ENCODE measurements around the gene YPEL1.

YPEL1 gene

DNA sequence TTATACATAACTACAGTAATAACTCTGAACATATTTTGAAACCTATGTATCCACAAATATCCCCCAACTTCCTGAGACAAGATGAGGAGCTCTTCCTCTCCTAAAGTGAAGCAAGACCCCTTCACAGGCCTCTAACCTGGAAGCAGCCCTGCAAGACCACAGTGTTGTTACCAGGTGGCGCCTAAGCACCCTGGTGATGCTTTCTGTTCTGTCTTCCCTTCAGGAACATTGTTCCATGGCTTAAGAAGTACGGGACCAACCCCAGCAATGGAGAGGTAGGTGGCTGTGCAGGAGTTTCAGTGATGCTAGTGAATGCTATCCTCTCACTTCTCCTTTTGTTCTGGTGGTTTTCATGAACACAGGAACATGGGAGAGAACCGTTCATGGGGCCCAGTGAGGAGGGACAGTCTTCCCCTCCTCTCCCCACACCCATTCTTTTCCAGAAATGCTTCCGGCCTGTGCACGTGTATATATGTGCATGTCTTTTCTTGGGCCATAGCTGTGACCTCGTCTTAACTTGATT lies 63.4 kb downstream of the YPEL1 start:
- Histone ChIP-seq H3K4me1 (no peaks in the 10 kb centered on the region), H2AFZ (no peak overlapping the region), H3K4me2 (ENCODE audit: low read length) (no peak overlapping the region), H3K79me2 (peaks cover 2% of the 10 kb centered on the region), H3K4me3 (ENCODE audit: low read depth, low read length) (no peak overlapping the region), H3K27me3 (ENCODE audit: control insufficient read depth, insufficient read depth, low read length) (no peaks in the 10 kb centered on the region), H3K9ac (no peak overlapping the region), H3K36me3 (ENCODE audit: control insufficient read depth, insufficient read depth, low read length) (no peaks in the 10 kb centered on the region), H3K9me3 (ENCODE audit: control insufficient read depth, low read length) (no peaks in the 10 kb centered on the region), H3K27ac (no peak overlapping the region)
- TF ChIP-seq, protein P1, sequence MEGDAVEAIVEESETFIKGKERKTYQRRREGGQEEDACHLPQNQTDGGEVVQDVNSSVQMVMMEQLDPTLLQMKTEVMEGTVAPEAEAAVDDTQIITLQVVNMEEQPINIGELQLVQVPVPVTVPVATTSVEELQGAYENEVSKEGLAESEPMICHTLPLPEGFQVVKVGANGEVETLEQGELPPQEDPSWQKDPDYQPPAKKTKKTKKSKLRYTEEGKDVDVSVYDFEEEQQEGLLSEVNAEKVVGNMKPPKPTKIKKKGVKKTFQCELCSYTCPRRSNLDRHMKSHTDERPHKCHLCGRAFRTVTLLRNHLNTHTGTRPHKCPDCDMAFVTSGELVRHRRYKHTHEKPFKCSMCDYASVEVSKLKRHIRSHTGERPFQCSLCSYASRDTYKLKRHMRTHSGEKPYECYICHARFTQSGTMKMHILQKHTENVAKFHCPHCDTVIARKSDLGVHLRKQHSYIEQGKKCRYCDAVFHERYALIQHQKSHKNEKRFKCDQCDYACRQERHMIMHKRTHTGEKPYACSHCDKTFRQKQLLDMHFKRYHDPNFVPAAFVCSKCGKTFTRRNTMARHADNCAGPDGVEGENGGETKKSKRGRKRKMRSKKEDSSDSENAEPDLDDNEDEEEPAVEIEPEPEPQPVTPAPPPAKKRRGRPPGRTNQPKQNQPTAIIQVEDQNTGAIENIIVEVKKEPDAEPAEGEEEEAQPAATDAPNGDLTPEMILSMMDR (IDR thresholded peaks at IDR 0.05) = no peak

DNA sequence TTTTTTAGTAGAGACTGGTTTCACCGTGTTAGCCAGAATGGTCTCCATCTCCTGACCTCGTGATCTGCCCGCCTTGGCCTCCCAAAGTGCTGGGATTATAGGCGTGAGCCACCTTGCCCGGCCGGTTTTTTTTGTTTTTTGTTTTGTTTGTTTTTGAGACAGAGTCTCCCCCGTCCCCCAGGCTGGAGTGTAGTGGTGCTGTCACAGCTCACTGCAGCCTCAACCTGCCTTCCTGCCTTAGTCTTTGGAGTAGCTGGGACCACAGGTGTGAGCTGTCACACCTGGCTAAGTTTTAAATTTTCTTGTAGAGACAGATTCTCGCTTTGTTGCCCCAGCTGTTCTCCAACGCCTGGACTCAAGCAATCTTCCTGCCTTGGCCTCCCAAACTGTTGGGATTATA lies 66.6 kb downstream of the YPEL1 start:
- peaks cover 3% of the 10 kb centered on the region for H3K79me2 ChIP-seq
- H2AFZ ChIP-seq = no peak overlapping the region
- H3K9ac ChIP-seq = no peak overlapping the region
- TF ChIP-seq, protein P1 (IDR thresholded peaks at IDR 0.05) = no peak
- no peak overlapping the region for H3K4me2 ChIP-seq (ENCODE audit: low read length)
- H3K4me3 ChIP-seq (ENCODE audit: low read depth, low read length) = no peak overlapping the region
- no peaks in the 10 kb centered on the region for H3K9me3 ChIP-seq (ENCODE audit: control insufficient read depth, low read length)
- H3K27ac ChIP-seq = no peak overlapping the region
- no peaks in the 10 kb centered on the region for H3K4me1 ChIP-seq
- H3K27me3 ChIP-seq (ENCODE audit: control insufficient read depth, insufficient read depth, low read length) = no peaks in the 10 kb centered on the region
- no peaks in the 10 kb centered on the region for H3K36me3 ChIP-seq (ENCODE audit: control insufficient read depth, insufficient read depth, low read length)

DNA sequence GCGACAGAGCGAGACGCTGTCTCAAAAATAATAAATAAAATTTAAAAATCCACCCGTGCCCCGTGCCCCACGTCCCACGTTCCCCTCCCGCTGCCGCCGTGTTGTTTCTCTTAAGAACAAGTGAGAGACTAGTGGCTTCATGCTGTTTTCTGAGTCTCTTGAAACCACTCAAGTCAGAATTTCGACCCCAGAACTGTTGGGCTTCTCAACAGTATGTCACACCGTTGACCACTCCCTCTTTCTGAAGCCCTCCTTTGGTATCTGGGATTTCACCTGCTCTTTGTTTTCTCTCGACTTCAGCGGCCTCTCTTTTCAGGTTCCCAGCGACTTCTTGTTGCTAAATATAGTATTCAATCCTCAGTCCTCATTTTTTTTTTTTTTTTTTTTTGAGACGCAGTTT lies 68.8 kb downstream of the YPEL1 start:
- Histone ChIP-seq H3K4me3 (ENCODE audit: low read depth, low read length) (peak overlapping the region; percentile 89), H3K4me1 (no peaks in the 10 kb centered on the region), H2AFZ (peak overlapping the region; percentile 67), H3K27ac (peak overlapping the region; percentile 72), H3K27me3 (ENCODE audit: control insufficient read depth, insufficient read depth, low read length) (no peaks in the 10 kb centered on the region), H3K4me2 (ENCODE audit: low read length) (peak overlapping the region; percentile 48), H3K9me3 (ENCODE audit: control insufficient read depth, low read length) (no peaks in the 10 kb centered on the region), H3K36me3 (ENCODE audit: control insufficient read depth, insufficient read depth, low read length) (no peaks in the 10 kb centered on the region), H3K9ac (no peak overlapping the region), H3K79me2 (peaks cover 3% of the 10 kb centered on the region)
- TF ChIP-seq, protein P1 (IDR thresholded peaks at IDR 0.05) = no peak

DNA sequence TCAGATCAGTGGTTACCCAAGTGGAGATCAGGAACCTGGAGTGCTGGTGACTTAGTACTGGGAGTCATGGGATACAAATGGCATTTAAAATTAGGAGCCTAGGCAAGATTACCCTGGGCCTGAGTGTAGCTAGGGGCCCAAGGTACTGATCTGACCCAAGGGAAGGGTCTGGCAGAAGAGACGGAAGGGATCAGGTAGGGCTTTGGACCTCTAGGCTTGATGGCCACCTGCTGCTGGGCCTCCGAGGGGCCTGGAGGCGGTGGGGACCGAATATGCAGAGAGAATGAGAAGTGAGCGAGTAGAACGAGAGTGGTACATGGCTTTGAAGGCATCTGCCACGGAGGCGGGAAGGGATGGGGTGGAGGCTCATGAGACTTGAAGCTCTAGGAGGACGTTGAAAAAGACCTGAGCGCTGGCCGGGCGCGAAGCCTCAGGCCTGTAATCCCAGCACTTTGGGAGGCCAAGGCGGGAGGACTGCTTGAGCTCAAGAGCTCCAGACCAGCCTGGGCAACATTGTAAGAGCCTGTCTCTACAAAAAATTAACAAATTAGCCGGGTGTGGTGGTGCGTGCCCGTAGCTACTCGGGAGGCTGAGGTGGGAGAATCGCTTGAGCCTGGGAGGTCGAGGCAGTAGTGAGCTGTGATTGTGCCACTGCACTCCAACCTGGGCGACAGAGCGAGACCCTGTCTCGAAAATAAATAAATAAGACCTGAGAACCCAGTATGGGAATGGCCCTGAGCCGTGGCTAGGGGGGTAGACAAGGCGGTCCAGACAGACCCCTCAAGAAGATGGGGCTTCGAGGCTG lies 70.3 kb downstream of the YPEL1 start:
- peak overlapping the region; percentile 48 for H3K4me2 ChIP-seq (ENCODE audit: low read length)
- no peaks in the 10 kb centered on the region for H3K4me1 ChIP-seq
- H3K27me3 ChIP-seq (ENCODE audit: control insufficient read depth, insufficient read depth, low read length) = no peaks in the 10 kb centered on the region
- no peak overlapping the region for H3K9ac ChIP-seq
- no peaks in the 10 kb centered on the region for H3K9me3 ChIP-seq (ENCODE audit: control insufficient read depth, low read length)
- H2AFZ ChIP-seq = peak overlapping the region; percentile 67
- peaks cover 3% of the 10 kb centered on the region for H3K79me2 ChIP-seq
- H3K36me3 ChIP-seq (ENCODE audit: control insufficient read depth, insufficient read depth, low read length) = no peaks in the 10 kb centered on the region
- H3K27ac ChIP-seq = peak overlapping the region; percentile 72
- H3K4me3 ChIP-seq (ENCODE audit: low read depth, low read length) = peak overlapping the region; percentile 89
- TF ChIP-seq, protein P1 (IDR thresholded peaks at IDR 0.05) = no peak

Measured in parathyroid adenoma (tissue), 2 donors.